HepG2 (cell line): Measurements from ENCODE around the gene MEF2D. TPM values are rescaled to one million over a fixed set of nuclear protein-coding genes. Genes with fewer than 3 reads are reported as not detected.

Source experiments
- ATAC-seq: fragments of 200-7000 bp; cut with Tn5 transposase; 3 replicates; pipeline ENCODE4 v1.9.1; 2020; ENCODE audit warnings: mild to moderate bottlenecking, moderate library complexity
- BruUV-seq: library from RNA; stranded (reverse); fragments of 400-500 nt; replicated peaks from 2 replicates; lab custom pipeline; 2021; lab: Mats Ljungman, UMichigan
- CTCF ChIA-PET: fragments of 300-600 bp; formaldehyde crosslinking; extraction: SDS; loops from one replicate; lab custom pipeline; 2021; ENCODE audit warnings: low total read pairs, inconsistent platforms, low intra/inter-chr PET ratio; lab: Yijun Ruan, JAX
- POLR2A ChIA-PET: fragments of 350-600 bp; sonication (Branson Sonifier 250); formaldehyde crosslinking; loops from one replicate; lab custom pipeline; 2020; ENCODE audit warnings: antibody characterized with exemption, inconsistent platforms; lab: Yijun Ruan, JAX
- DNase-seq: peaks from one replicate; pipeline ENCODE4 v3.0.0-alpha.2; 2015; ENCODE audit warnings: low spot score
- FAIRE-seq: peaks from 3 replicates; lab custom pipeline; 2011; peaks lifted over from hg19 to GRCh38; lab: Jason Lieb, UNC
- H2AFZ ChIP-seq: one replicate; pipeline ENCODE4 v1.6.1; 2011; ENCODE audit warnings: low read length, inconsistent platforms
- H3K27ac ChIP-seq: fragments of 300-600 bp; 3 replicates; pipeline ENCODE4 v1.8.0; 2011; ENCODE audit warnings: mixed run types, mild to moderate bottlenecking, mixed read lengths, low read length, inconsistent platforms; ENCODE audit not compliant: insufficient read depth; ENCODE audit errors: extremely low read length
- H3K27me3 ChIP-seq, 2 experiments: fragments of 200-600 bp in 1 of 2; 2 replicates in 1 of 2; 3 replicates in 1 of 2; pipeline versions ENCODE4 v1.6.0 to v1.8.0; 2011; ENCODE audit warnings: low read length in 2 of 2, mild to moderate bottlenecking in 2 of 2, moderate library complexity in 2 of 2, inconsistent platforms in 1 of 2; ENCODE audit not compliant: insufficient read depth in 2 of 2, control insufficient read depth in 1 of 2
- H3K36me3 ChIP-seq, 2 experiments: fragments of 200-600 bp in 1 of 2; replicated peaks in 1 of 2; 2 replicates in 1 of 2; 3 replicates in 1 of 2; pipeline versions ENCODE4 v1.5.1 to v1.8.0; 2011; ENCODE audit warnings: low read length in 2 of 2, inconsistent platforms in 1 of 2; ENCODE audit not compliant: insufficient read depth in 2 of 2, control insufficient read depth in 1 of 2
- H3K4me1 ChIP-seq: 2 replicates; pipeline ENCODE4 v1.5.1; 2012; ENCODE audit warnings: low read length, inconsistent platforms; ENCODE audit not compliant: insufficient read depth
- H3K4me2 ChIP-seq: 2 replicates; pipeline ENCODE4 v1.6.0; 2011; ENCODE audit warnings: low read depth, low read length, inconsistent platforms
- H3K4me3 ChIP-seq, 3 experiments: fragments of 200-600 bp in 1 of 3; sonication (generic), shearing (Covaris generic) in 1 of 3; replicated peaks in 1 of 3; 2 replicates each; pipeline ENCODE4 v1.5.1; 2011 to 2016; ENCODE audit warnings: low read length in 3 of 3, inconsistent platforms in 2 of 3, low read depth in 2 of 3, mild to moderate bottlenecking in 2 of 3, control low read depth in 1 of 3, mixed read lengths in 1 of 3; ENCODE audit not compliant: insufficient read depth in 1 of 3
- H3K79me2 ChIP-seq: one replicate; pipeline ENCODE4 v1.6.1; 2011; ENCODE audit warnings: low read length, inconsistent platforms; ENCODE audit not compliant: insufficient read depth
- H3K9ac ChIP-seq: 2 replicates; pipeline ENCODE4 v1.6.0; 2011; ENCODE audit warnings: mild to moderate bottlenecking, low read depth, low read length, inconsistent platforms; ENCODE audit not compliant: insufficient read depth
- H3K9me3 ChIP-seq: 2 replicates; pipeline ENCODE4 v1.5.1; 2012; ENCODE audit warnings: mild to moderate bottlenecking, low read length
- H4K20me1 ChIP-seq: 2 replicates; pipeline ENCODE4 v1.6.0; 2011; ENCODE audit warnings: inconsistent platforms, mild to moderate bottlenecking, low read length, moderate library complexity; ENCODE audit not compliant: insufficient read depth
- CHD2 ChIP-seq: IDR thresholded peaks from 2 replicates; pipeline ENCODE4 v1.6.1; 2011; ENCODE audit warnings: low read depth, low read length, improper control_type of control experiment
- EZH2 ChIP-seq: conservative IDR thresholded peaks from 2 replicates; pipeline ENCODE4 v1.6.1; 2012; ENCODE audit warnings: mild to moderate bottlenecking, low read depth, low read length, moderate library complexity
- MAX ChIP-seq: IDR thresholded peaks from 2 replicates; pipeline ENCODE4 v1.6.1; 2012; ENCODE audit warnings: inconsistent platforms
- PITX1 ChIP-seq: sonication (generic); formaldehyde crosslinking; IDR thresholded peaks from 2 replicates; pipeline ENCODE4 v1.5.1; 2020; ENCODE audit warnings: mild to moderate bottlenecking, missing genetic modification reagents
- PTBP1 ChIP-seq: fragments of 200-400 bp; formaldehyde crosslinking; IDR thresholded peaks from 2 replicates; pipeline ENCODE4 v1.6.1; 2018; ENCODE audit warnings: low read length, low read depth; ENCODE audit not compliant: poor library complexity, severe bottlenecking
- ZNF747 ChIP-seq: sonication (generic); formaldehyde crosslinking; IDR thresholded peaks from 2 replicates; pipeline ENCODE4 v1.8.1; 2023; ENCODE audit warnings: missing genetic modification reagents, mild to moderate bottlenecking, borderline replicate concordance
- WGBS: methylation state at CpG from one replicate; pipeline ENCODE4 v1.1.6; 2017; ENCODE audit warnings: low lambda C conversion rate; 5-methylcytosine and 5-hydroxymethylcytosine counted together
- in situ Hi-C: cut with HindIII; loops from 2 replicates; pipeline ENCODE4 v1.10.0; 2017; ENCODE audit warnings: low pct_unique_long_range_greater_than_20kb; ENCODE audit not compliant: extremely low pct_ligation_motif_present
- intact Hi-C: fragments of 100-400 bp; cut with micrococcal nuclease; formaldehyde crosslinking; loops from one replicate; pipeline ENCODE4 v1.10.0; 2022; ENCODE audit not compliant: unreplicated experiment
- polyA plus RNA-seq, 8 experiments: library from polyadenylated mRNA; depleted of rRNA in 3 of 8; stranded (reverse) in 7 of 8; unstranded in 1 of 8; fragments of >200 nt; fragmentation: Illumina TruSeq in 4 of 8; extraction: Trizol in 4 of 8; gene quantifications; 2 replicates each; pipeline versions ENCODE4 v1.2.1 to v1.2.3, GENCODE V29; 2011 to 2016; ENCODE audit warnings: low read depth in 4 of 8, missing spikeins in 1 of 8, mixed read lengths in 1 of 8; ENCODE audit not compliant: insufficient read depth in 1 of 8
- total RNA-seq, 5 experiments: library from RNA; depleted of rRNA; stranded (reverse); fragments of >200 nt; fragmentation: Illumina TruSeq; extraction: Trizol; gene quantifications; 2 replicates each; pipeline ENCODE4 v1.2.3, GENCODE V29; 2016; ENCODE audit warnings: low read depth in 1 of 5
- TF ChIP-seq, protein P1 (sequence below): sonication (generic); formaldehyde crosslinking; IDR thresholded peaks from 2 replicates; pipeline ENCODE4 v1.4.0; 2020; ENCODE audit warnings: missing genetic modification reagents

MEF2D gene
- total and polyA plus RNA-seq, 2 of the 13 experiments (the other 11 are each of a cell fraction or from before 2014, with no cell fraction given) = 1.6 to 3.9 TPM

DNA sequence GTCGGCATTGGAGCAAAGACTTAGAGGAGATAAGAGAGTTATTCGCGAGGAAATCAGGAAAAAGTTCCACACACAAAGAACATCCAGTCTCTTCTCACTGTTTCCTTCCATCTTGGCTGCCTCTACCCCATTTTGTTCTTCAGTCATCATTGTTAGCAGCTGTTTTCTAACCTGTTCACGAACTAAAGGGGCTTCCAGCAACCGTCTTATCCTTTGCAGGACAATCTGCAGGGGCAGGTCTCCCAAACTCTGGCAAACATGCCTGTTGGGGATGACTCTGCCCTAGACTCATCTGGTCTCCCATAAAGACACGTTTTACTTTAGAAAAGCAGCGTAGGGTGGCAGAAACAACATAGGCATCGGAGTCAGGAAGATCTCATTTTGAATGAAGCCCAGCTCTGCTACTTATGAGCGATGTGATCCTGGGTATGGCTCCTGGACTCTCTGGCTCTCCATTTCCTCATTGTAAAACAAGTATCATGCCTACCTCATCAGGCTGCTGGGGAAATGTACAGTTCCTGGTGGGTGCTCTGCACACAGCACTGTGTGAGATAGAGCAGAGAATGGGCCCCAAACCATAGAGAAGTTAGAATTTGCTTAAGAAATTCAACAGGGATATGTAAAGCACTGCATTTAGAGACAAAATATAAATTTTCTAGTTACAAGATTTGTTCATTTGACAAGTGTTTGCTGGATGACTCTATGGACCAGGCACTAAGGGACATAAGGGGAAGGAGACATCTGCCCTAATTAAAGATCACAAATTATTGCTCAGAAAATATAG is 59.7 kb downstream of the MEF2D start:
- Histone ChIP-seq H3K27ac (no peak overlapping the region), H3K27me3 (peaks cover 16 to 70% of the 10 kb centered on the region in 2 experiments), H3K4me2 (no peak overlapping the region), H3K4me1 (no peaks in the 10 kb centered on the region; the same call in 1 of the 2 replicates), H3K9me3 (no peaks in the 10 kb centered on the region), H3K36me3 (no peaks in the 10 kb centered on the region), H3K4me3 (no peak overlapping the region), H4K20me1 (no peaks in the 10 kb centered on the region; the same call in 1 of the 2 replicates), H2AFZ (no peak overlapping the region), H3K9ac (no peak overlapping the region), H3K79me2 (no peaks in the 10 kb centered on the region)
- CTCF ChIA-PET = no interaction called here
- POLR2A ChIA-PET = no interaction called here
- DNase-seq = no peak
- FAIRE-seq = no peak
- intact Hi-C loops (no loop called here), in situ Hi-C loops (loop anchor here (10.0 kb wide), 1 partner anchor 86 kb away; no protein-coding TSS in a partner anchor)
- 22% methylated on average over 9 of the region's 9 CpGs for WGBS
- no peak for ATAC-seq
- 0 out of 2 replicates have a peak, but pooled peaks have one; percentile 70 for TF ChIP-seq EZH2
- no peak for TF ChIP-seq MAX
- BruUV-seq = no TSS peak

DNA sequence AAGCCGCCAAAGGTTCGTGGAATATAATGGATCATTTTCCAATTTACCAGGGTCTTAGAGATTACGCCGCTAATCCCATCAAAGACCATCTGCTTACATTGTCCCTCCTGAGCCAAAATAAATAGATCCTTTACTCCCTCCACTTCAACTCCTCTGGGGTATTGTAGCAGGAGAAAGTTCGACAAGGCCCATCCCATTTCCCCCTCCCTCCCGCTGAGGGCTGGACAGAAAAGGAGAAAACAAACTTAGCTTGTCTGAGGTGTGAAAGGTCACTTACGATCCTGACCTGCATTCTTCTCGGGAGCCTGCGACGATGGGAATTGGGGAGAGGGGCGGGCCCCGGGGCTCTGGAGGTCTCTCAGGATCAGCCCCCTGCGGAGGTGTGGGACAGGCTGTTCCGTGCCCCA is 60.8 kb downstream of the MEF2D start:
- no peak for FAIRE-seq
- in situ Hi-C loops = loop anchor here (5.0 to 10.0 kb wide), 2 partner anchors 52 to 85 kb away; no protein-coding TSS in a partner anchor
- H3K4me2 ChIP-seq = no peak overlapping the region

More for the DNA sequence above, 60.8 kb downstream of the MEF2D start:
- Histone ChIP-seq H2AFZ (no peak overlapping the region), H3K4me3 (no peak overlapping the region), H3K4me1 (no peaks in the 10 kb centered on the region; the same call in 1 of the 2 replicates), H3K9me3 (no peaks in the 10 kb centered on the region), H3K9ac (no peak overlapping the region), H4K20me1 (no peaks in the 10 kb centered on the region; the same call in 1 of the 2 replicates), H3K27me3 (peaks cover 22 to 80% of the 10 kb centered on the region in 2 experiments), H3K79me2 (no peaks in the 10 kb centered on the region), H3K27ac (no peak overlapping the region), H3K36me3 (no peaks in the 10 kb centered on the region)
- no TSS peak for BruUV-seq
- POLR2A ChIA-PET = no interaction called here
- ATAC-seq (no peak), DNase-seq (no peak)
- TF ChIP-seq PITX1 (0 out of 2 replicates have a peak, but pooled peaks have one; percentile 41), ZNF747 (CRISPR knock-in tag) (no peak), CHD2 (no peak), MAX (no peak), PTBP1 (no peak)
- TF ChIP-seq, protein P1, sequence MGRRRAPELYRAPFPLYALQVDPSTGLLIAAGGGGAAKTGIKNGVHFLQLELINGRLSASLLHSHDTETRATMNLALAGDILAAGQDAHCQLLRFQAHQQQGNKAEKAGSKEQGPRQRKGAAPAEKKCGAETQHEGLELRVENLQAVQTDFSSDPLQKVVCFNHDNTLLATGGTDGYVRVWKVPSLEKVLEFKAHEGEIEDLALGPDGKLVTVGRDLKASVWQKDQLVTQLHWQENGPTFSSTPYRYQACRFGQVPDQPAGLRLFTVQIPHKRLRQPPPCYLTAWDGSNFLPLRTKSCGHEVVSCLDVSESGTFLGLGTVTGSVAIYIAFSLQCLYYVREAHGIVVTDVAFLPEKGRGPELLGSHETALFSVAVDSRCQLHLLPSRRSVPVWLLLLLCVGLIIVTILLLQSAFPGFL (CRISPR knock-in tag) = no peak
- 5% methylated on average over 10 of the region's 14 CpGs for WGBS
- CTCF ChIA-PET = no interaction called here
- intact Hi-C loops = no loop called here
